Bronchial epithelial cell (primary cell): ENCODE data around the gene MRPL9. TPM values are rescaled to one million over a fixed set of nuclear protein-coding genes. Genes with fewer than 3 reads are reported as not detected.

ENCODE experiments used
- DNase-seq: peaks from one replicate; pipeline ENCODE4 v3.0.0-alpha.2; 2010; ENCODE audit warnings: low read depth
- FAIRE-seq: peaks from 2 replicates; lab custom pipeline; 2011; peaks lifted over from hg19 to GRCh38; lab: Jason Lieb, UNC
- H3K27me3 ChIP-seq: 2 replicates; pipeline ENCODE4 v1.5.1; 2011; ENCODE audit warnings: low read length; ENCODE audit not compliant: control insufficient read depth, insufficient read depth
- H3K36me3 ChIP-seq: 2 replicates; pipeline ENCODE4 v1.5.1; 2011; ENCODE audit warnings: low read length; ENCODE audit not compliant: control insufficient read depth, insufficient read depth
- H3K4me3 ChIP-seq: 2 replicates; pipeline ENCODE4 v1.5.1; 2011; ENCODE audit warnings: mild to moderate bottlenecking, low read depth, low read length, control low read depth
- CTCF ChIP-seq: IDR thresholded peaks from 2 replicates; pipeline ENCODE4 v1.5.1; 2011; ENCODE audit warnings: mild to moderate bottlenecking, moderate library complexity, low read length, control low read depth, inconsistent platforms; ENCODE audit not compliant: insufficient read depth, severe bottlenecking
- total RNA-seq: library from RNA; depleted of rRNA; stranded (reverse); fragments of >200 nt; gene quantifications from 2 replicates; pipeline ENCODE4 v1.2.1, GENCODE V29; 2014

MRPL9 gene
- total RNA-seq, 1 donor from 2014 or later = 83.2 TPM

GRCh38 chr1:151710187-151710840, 53.0 kb downstream of the MRPL9 start:
- H3K4me3 ChIP-seq = no peak overlapping the region
- H3K36me3 ChIP-seq = no peaks in the 10 kb centered on the region
- DNase-seq (peak; percentile 17), FAIRE-seq (no peak)
- H3K27me3 ChIP-seq = peaks cover 2% of the 10 kb centered on the region
- TF ChIP-seq CTCF = no peak

Other genes with a start within 250 kb of the MRPL9 start
- gene TUFT1, start 223.2 kb downstream of the MRPL9 start, total RNA-seq = 25.0 and 54.3 TPM in 2 replicates
- 20.0 and 23.9 TPM in 2 replicates for gene SNX27, start 151.4 kb downstream of the MRPL9 start, total RNA-seq
- not detected in 2 replicates for gene CELF3, start 46.7 kb downstream of the MRPL9 start, total RNA-seq
- gene RIIAD1, start 42.0 kb downstream of the MRPL9 start, total RNA-seq = not detected in 2 replicates
- gene TDRKH, start 27.0 kb upstream of the MRPL9 start, total RNA-seq = 6.8 and 9.1 TPM in 2 replicates
- gene LINGO4, start 41.9 kb upstream of the MRPL9 start, total RNA-seq = under 0.01 TPM in 1 of 2 replicates, not detected in the other
- 0.26 and 2.8 TPM in 2 replicates for gene RORC, start 68.3 kb upstream of the MRPL9 start, total RNA-seq
- not detected in 2 replicates for gene C2CD4D, start 76.3 kb upstream of the MRPL9 start, total RNA-seq
- not detected in 2 replicates for gene THEM5, start 90.2 kb upstream of the MRPL9 start, total RNA-seq
- gene THEM4, start 146.0 kb upstream of the MRPL9 start, total RNA-seq = 6.7 and 9.7 TPM in 2 replicates
- 120 and 212 TPM in 2 replicates for gene S100A10, start 230.4 kb upstream of the MRPL9 start, total RNA-seq